Neural crest cell (in vitro differentiated cells): ENCODE measurements around the gene CTXND1. TPM values are rescaled to one million over a fixed set of nuclear protein-coding genes. Genes with fewer than 3 reads are reported as not detected.
A peak's percentile ranks its signal among the peaks of the same experiment; 100 is the strongest.

ENCODE experiments used
- DNase-seq: peaks from one replicate; pipeline ENCODE4 v3.0.0; 2021; ENCODE audit warnings: low read depth, mixed read lengths, low spot score
- H3K27ac Mint-ChIP-seq: one replicate; pipeline ENCODE4 v1.8.0; 2021; ENCODE audit warnings: mild to moderate bottlenecking, mixed read lengths; ENCODE audit not compliant: unreplicated experiment
- H3K27me3 Mint-ChIP-seq: 2 replicates; pipeline ENCODE4 v1.8.0; 2021; ENCODE audit warnings: low read depth, mild to moderate bottlenecking, mixed read lengths
- H3K36me3 Mint-ChIP-seq: 2 replicates; pipeline ENCODE4 v1.8.0; 2021; ENCODE audit warnings: low read depth, mild to moderate bottlenecking, mixed read lengths
- H3K4me1 Mint-ChIP-seq: 2 replicates; pipeline ENCODE4 v1.8.0; 2021; ENCODE audit warnings: mixed read lengths
- H3K4me3 Mint-ChIP-seq: one replicate; pipeline ENCODE4 v1.8.0; 2021; ENCODE audit warnings: mild to moderate bottlenecking, mixed read lengths
- H3K9me3 Mint-ChIP-seq: 2 replicates; pipeline ENCODE4 v1.8.0; 2021; ENCODE audit warnings: mixed read lengths
- total RNA-seq: library from RNA; stranded (reverse); gene quantifications from 2 replicates; pipeline ENCODE4 v1.2.1, GENCODE V29; 2021
- TF ChIP-seq, protein P1 (sequence below): fragments of 200-600 bp; sonication (generic); conservative IDR thresholded peaks from 2 replicates; pipeline ENCODE4 v1.5.0; 2021; ENCODE audit warnings: antibody characterized with exemption, mild to moderate bottlenecking

The CTXND1 gene
- total RNA-seq, 1 donor from 2014 or later, result 1.3 TPM

DNA sequence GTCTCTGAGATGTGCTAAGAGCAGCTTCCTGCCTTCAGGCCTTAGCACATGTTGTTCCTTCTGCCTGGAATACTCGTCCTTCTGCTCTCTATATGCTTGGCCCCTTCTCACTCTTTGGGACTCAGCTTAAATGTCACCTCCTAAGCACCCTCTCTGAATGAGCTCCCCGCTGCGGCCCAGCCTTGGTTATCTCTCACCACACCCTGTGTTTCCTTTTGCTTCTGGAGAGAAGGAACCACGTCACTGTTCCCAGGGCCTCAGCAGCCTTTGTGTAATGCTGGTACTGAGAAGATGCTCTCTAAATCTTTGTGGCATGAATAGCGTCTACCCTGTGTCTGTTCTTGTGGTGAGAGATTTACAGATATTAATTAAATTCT, 97.0 kb downstream of the CTXND1 start:
- peaks cover 35% of the 10 kb centered on the region for H3K4me1 Mint-ChIP-seq
- peak overlapping the region; percentile 92 for H3K4me3 Mint-ChIP-seq
- no peak overlapping the region for H3K27ac Mint-ChIP-seq
- TF ChIP-seq, protein P1, sequence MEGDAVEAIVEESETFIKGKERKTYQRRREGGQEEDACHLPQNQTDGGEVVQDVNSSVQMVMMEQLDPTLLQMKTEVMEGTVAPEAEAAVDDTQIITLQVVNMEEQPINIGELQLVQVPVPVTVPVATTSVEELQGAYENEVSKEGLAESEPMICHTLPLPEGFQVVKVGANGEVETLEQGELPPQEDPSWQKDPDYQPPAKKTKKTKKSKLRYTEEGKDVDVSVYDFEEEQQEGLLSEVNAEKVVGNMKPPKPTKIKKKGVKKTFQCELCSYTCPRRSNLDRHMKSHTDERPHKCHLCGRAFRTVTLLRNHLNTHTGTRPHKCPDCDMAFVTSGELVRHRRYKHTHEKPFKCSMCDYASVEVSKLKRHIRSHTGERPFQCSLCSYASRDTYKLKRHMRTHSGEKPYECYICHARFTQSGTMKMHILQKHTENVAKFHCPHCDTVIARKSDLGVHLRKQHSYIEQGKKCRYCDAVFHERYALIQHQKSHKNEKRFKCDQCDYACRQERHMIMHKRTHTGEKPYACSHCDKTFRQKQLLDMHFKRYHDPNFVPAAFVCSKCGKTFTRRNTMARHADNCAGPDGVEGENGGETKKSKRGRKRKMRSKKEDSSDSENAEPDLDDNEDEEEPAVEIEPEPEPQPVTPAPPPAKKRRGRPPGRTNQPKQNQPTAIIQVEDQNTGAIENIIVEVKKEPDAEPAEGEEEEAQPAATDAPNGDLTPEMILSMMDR, result no peak
- peaks cover 2% of the 10 kb centered on the region for H3K36me3 Mint-ChIP-seq
- H3K9me3 Mint-ChIP-seq, result no peaks in the 10 kb centered on the region
- peaks cover 3% of the 10 kb centered on the region for H3K27me3 Mint-ChIP-seq
- no peak for DNase-seq

DNA sequence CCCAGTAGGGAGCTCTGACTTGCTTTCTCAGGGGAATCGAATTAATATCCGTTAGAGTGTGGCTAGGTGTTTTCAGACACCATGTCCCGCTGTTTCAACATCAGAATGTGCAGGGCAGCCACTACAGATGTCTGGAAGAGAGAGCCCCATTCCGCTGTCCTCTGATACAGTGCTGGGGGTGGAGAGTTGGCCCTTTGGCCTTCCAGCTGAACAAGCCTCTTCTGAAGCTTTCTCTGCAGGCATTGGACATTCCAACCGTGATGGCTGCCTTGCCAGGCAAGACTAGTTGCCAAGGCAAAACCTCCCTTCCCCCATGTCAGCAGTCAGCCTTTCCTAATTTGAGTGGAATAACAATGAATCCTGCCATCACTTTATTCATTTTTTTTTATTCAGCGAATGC, 97.7 kb downstream of the CTXND1 start:
- H3K4me3 Mint-ChIP-seq, result peak overlapping the region; percentile 92
- H3K27me3 Mint-ChIP-seq, result peaks cover 3% of the 10 kb centered on the region
- TF ChIP-seq, protein P1, result no peak
- peaks cover 35% of the 10 kb centered on the region for H3K4me1 Mint-ChIP-seq
- no peak for DNase-seq
- peaks cover 1% of the 10 kb centered on the region for H3K36me3 Mint-ChIP-seq
- no peaks in the 10 kb centered on the region for H3K9me3 Mint-ChIP-seq
- no peak overlapping the region for H3K27ac Mint-ChIP-seq

DNA sequence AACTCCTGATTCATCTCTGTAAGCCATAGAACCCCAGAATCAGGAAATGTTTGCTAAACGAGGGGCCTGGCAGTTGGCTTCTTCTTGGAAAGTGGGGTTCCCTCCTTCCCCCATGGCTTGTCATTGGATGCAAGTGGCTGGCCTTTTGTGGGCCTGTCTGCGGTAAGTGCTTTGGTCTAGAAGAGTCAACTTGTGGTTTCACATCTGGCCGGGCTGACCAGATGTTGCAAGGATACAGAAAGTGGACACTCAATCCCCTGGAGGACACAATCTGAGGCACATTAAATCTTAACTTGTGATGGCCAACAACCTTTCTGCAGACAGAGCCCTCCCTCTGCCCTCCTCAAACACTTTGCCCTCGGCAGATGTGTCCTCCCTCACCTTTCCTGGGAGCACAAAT, 98.1 kb downstream of the CTXND1 start:
- peaks cover 35% of the 10 kb centered on the region for H3K4me1 Mint-ChIP-seq
- no peaks in the 10 kb centered on the region for H3K9me3 Mint-ChIP-seq
- DNase-seq, result no peak
- TF ChIP-seq, protein P1, result no peak
- peaks cover 3% of the 10 kb centered on the region for H3K27me3 Mint-ChIP-seq
- no peak overlapping the region for H3K27ac Mint-ChIP-seq
- H3K36me3 Mint-ChIP-seq, result no peaks in the 10 kb centered on the region
- H3K4me3 Mint-ChIP-seq, result peak overlapping the region; percentile 92

DNA sequence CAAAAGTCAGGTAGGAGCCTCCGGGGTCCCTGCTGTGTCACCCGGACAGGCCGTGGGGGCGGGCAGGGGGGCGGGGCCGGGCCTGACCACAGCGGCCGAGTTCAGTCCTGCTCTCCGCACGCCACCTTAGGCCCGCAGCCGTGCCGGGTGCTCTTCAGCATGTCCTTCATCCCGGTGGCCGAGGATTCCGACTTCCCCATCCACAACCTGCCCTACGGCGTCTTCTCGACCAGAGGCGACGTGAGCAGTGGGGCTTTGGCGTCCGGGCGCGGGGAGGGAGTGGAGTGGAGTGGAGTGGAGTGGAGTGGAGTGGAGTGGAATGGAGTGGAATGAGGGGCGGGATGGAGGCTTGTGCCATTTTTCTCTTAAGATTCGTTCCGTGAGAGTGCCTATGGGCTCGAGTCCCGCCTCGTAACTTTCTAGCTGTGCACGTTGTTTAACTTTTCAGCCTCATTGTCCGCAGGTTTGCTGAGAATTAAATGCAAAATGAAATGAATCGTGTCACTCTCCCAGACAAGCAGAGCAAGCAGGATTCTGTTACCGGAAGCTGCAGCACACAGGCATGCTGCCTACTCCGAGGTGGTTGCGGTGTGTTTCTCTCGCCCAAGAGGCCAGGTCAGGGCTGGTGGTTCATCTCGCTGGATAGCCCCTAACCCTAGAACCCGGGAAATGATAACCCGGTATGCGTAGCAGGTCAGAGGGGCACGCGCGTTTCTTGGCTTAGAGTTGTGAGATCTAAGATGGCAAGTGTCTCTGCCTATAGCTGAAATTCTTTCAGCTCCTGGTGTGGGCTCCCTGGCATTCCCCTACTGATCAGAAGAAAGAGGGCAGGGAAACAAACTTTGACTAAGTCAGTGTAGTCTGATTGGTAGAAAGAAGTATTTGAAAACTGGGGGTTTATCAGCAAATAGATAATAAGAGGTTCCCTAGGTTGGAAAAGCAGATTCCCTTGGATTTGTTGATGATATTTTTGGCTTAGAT, 98.8 kb downstream of the CTXND1 start, which contains the start of gene FAH:
TSS of gene FAH (plus strand) at position 104 of the 981 bp plus-strand sequence. CDS start at position 160, 56 bp downstream.
- Mint-ChIP-seq H3K4me3 (peak within 1 kb of the TSS; percentile 92), H3K36me3 (no peaks in the 10 kb centered on the region), H3K27ac (peak within 1 kb of the TSS; percentile 50), H3K4me1 (peaks cover 35% of the 10 kb centered on the region), H3K27me3 (peaks cover 3% of the 10 kb centered on the region), H3K9me3 (no peaks in the 10 kb centered on the region)
- no peak for DNase-seq
- TF ChIP-seq, protein P1, result no peak

DNA sequence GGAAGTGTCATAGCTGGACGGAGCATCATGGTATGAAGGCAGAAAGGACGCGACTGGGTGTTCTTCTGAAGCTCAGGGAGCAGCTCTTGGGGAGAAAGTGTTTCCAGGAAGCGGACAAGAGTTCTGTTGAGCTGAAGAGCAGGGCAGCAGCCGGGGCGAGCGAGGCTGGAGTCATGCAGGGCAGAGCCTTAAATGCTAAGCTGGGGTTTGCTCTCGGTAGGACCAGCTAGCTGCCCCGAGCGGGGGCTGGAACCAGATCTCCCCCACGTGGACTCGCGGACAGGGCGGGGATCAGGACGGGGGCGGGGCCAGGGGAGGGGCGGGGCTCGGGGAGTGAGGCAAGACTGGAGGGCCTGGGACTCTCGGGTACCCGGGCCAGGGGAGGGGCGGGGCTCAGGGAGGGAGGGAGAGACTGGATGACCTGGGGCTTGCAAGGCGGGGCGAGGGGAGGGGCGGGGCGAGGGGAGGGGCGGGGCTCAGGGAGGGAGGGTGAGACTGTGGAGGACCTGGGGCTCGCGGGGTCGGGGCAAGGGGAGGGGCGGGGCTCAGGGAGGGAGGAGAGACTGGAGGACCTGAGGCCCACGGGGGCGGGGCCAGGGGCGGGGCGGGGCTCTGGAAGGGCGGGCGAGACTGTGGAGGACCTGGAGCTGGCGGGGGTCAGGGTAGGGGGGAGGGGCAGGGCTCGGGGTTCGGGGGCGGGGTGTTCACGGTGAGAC, 99.7 kb downstream of the CTXND1 start:
- Mint-ChIP-seq H3K9me3 (no peaks in the 10 kb centered on the region), H3K27me3 (peaks cover 3% of the 10 kb centered on the region), H3K27ac (no peak overlapping the region), H3K36me3 (no peaks in the 10 kb centered on the region), H3K4me3 (peak overlapping the region; percentile 89), H3K4me1 (peaks cover 35% of the 10 kb centered on the region)
- DNase-seq, result peak; percentile 73
- TF ChIP-seq, protein P1, result no peak
